HG03103 (cell line): Measurements from ENCODE around the gene IGSF8.
"Not testable (repeated sequence)": the region's sequence is repeated elsewhere in the genome, so short reads cannot be mapped to it uniquely, and the experiment has no call there.

Source experiments
- ATAC-seq: cut with Tn5 transposase; IDR thresholded peaks from one replicate; pipeline ENCODE4 v1.9.1; 2021; ENCODE audit warnings: low read depth; ENCODE audit not compliant: unreplicated experiment

IGSF8 gene

GRCh38 chr1:160070243-160071163, 27.9 kb downstream of the IGSF8 start:
- no peak for ATAC-seq

GRCh38 chr1:160069460-160070231, 28.8 kb downstream of the IGSF8 start, which contains the start of gene KCNJ10:
TSS of gene KCNJ10 (minus strand) at chr1:160070160. CDS start at chr1:160042532, 27,628 bp downstream.
- no peak for ATAC-seq

DNA sequence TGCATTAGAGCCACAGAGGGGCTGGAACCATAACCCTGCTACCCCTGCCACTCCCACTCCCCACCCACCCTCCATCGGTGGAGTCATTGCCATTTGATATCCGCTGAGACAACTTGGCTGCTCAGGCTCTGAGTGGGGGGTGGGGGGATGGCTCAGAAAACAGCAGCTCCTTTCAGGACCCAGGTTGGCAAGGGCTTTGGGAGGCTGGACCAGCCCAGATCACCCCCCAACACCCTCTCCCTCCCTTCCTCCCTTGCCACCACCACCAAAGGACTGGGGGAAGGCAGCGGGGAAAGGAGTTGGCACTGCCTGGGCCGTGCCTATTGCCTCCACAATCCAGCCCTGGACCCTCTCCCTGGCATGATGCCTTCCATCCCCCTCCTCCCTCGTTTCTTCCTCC, 30.2 kb downstream of the IGSF8 start:
- no peak for ATAC-seq

DNA sequence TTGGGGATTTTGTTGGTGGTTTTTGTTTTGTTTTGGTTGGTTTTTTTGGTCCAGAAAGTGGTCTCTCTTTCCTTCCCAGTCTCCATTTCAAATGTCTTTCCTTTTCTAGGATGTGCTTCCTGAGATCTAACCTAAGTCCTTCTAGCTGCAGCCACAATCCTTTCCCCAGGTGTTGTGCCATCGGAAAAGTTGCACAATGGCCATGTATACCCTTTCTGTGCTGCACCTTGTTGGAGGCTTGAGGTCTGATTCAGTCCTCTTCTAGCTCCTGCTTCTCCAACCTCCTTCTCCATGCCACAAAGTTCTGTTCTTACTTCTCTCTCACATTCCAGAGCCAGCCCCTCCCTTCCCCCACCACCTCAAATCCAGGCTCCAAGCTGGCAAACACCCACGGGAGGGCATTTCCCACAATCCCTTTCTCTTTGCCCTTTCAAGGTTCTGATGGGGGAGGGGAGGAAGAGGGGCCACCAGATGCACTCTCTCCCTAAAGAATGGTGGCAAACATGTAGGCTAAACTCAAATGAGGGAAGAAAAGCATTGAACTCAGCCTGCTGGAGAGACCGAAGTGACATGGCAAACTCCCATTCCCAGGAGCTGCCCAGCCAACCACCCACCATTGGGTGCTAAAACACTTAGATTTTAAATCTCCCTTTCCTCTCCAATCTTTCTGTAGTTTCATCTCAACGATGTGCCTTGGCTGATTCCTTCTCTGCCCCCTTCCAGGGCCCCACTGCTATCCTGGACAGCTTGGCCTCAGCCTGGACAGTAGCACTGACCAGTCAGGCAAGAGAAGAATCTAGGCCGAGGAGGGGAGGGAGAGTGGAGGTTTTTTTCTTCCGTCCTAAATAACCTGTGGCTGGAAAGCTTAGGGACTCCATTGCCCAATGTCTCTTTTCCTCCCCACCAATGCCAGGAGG, 31.3 kb downstream of the IGSF8 start:
- ATAC-seq: no peak

DNA sequence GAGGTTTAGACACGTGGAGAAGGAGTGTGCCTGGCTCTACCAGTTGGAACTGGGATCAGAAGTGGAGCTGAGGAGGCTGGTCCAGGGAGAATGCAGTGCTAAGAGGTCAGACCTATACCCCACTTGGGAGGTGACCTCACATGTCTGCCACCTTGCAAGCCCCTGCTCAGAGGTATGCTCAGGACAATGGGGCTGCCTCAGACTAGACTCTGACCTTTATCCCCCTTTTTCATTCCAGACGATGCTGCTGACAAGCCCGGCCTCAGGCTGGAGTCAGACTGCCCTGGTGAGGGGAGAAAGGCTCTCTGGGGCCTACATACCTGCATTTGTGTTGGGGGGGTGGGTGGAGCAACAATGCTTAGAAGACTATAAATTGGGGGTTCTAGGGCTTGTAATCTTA, 33.7 kb downstream of the IGSF8 start:
- ATAC-seq: no peak

DNA sequence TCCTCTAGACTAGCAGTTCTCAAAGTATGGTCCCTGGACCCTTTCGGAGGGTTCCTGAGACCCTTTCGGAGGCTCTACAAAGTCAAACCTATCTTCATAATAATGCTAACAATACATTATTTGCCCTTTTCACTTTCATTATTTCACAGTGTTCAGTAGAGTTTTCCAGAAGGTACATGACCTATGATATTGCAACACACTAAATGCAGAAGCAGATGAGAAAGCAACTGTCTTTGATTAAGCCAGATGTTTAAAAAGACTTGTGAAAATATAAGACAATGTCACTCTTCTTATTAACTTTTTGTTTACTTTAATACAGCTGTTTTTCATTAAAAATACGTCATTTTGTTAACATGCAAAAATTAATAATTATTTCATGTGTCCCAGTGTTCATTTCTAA, 34.3 kb downstream of the IGSF8 start:
- no peak for ATAC-seq

DNA sequence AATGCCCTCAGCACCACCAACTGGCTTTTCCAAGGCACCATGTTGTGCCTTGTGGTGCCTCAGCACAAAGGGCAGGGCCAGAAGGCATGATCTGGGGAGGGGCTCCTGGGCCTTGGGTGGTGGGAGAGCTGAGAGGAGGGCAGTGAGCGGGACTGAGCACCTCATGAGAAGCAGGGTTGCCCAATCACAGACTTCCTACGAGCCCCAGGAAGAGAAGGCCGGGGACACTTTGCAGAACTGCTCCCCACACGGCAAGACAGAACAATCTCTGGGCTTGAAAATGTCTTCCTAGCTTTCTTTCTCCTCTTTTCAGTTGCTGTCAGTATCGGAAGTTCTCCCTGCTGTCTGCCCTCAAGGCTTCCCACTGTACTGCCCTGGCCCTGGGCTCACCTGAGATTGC, 35.2 kb downstream of the IGSF8 start:
- ATAC-seq: no peak

DNA sequence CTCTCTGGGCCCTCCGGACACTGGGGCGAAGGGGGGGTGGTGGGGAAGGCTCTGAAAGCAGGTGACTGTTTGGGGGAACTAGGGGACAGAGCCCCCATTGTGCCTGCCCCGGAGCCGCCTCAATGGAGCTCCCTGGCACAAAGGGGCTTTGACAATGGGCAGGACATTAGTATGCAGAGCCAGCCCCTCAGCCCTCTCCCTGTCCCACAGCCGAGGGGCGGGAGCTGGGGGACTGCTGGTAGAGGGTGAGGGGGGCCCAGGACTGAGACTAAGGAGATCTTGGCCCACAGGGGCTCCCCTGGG, 36.2 kb downstream of the IGSF8 start:
- no peak for ATAC-seq

DNA sequence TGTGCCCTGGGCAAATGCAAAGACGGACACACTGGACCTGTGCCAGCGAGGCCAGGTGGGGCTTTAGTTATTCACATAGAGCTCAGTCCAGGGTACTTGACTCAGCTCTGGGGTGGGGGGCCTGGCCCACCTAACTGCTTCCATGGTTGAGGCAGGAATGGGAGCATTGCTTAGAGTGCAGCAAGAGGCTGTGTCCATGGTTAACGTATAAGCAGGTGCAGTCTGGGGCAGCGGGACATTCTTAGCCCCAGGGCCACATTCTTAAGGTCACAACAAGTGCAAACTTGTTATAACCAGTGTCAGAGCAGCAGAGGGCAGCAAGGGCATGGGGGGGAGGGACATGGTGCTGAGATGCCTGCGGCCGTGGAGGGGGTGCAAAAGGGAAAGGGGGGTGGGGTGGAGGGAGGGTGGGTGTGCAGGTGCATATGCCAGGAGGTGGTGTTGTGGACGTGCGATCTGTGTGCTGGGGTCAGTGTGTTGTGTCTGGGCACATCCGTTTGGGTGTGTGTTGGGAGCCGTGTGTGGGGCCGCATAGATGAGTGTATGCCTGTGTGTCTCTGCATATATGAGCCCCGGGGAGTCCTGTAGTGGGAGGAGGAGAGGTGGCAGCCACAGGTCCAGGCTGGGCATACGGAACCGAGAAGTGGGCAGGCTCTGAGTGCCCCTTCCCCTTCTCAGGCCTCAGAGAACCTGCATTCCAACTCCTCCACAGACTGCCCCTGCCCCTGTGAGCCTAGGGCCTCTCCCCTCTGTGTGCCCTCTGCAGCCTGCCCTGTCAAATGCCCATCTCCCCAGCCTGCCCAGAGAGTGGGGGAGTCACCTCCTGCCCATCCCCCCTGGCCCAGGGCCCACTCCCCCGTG, 36.8 kb downstream of the IGSF8 start:
- no peak for ATAC-seq

GRCh38 chr1:160058087-160058486, 40.3 kb downstream of the IGSF8 start:
- ATAC-seq: no peak

GRCh38 chr1:160056648-160057169, 41.7 kb downstream of the IGSF8 start:
- no peak for ATAC-seq

GRCh38 chr1:160053548-160054365, 44.7 kb downstream of the IGSF8 start:
- no peak for ATAC-seq

GRCh38 chr1:160052936-160053335, 45.5 kb downstream of the IGSF8 start:
- ATAC-seq: no peak

DNA sequence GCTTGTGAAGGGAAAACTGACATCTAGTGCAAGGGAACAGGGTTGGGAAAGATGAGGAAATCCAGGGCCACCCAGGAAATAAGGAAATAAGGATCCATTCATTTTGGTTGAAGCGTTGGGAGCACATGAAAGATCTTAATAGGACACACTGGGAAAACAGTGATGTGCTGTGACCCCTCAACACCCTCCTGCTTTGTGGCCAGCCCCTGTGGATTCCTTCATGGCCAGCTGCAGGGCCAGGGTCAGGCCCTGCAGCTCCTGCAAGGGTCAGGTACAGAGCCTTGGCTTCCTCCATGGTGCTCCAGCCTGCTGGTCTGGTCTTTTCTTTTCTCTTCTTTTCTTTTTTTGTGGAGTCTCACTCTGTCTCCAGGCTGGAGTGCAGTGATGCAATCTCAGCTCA, 47.8 kb downstream of the IGSF8 start:
- ATAC-seq: no peak

DNA sequence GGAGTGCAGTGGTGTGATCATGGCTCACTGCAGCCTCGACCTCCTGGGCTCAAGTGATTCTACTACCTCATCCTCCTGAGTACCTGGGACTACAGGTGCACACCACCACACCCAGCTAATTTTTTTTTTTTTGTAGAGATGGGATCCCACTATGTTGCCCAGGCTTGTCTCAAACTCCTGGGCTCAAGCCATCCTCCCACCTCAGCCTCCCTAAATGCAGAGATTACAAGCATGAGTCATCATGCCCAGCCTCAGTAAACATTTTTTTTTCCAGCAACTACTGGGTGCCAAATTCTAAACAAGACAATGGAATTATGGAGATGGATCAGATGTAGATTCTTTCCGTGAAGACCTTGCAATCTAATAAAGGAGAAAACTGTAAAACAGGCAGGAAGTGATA, 48.2 kb downstream of the IGSF8 start:
- not testable (repeated sequence) for ATAC-seq

DNA sequence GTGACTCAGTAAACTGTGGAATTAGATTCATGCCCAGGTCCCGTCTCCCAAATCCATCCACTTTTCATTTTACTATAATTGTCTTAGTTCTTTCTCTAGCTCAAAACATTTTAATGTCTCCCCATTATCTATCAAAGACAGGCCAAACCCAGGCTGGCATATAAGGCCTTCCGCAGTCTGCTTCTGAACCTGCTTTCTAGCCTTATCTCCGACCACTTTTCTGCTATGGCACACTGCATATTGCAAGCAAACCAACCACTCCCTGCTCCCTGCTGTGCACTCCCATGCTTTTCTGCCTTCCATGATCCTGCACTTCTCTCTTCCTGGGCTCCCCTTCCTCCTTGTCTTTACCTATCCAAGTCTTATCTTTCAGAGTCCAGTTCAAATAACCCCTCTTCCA, 49.3 kb downstream of the IGSF8 start:
- no peak for ATAC-seq

- ATAC-seq: no peak
Measured at GRCh38 chr1:160048335-160048734, 50.1 kb downstream of the IGSF8 start.

- no peak for ATAC-seq
Measured at GRCh38 chr1:160047111-160047991, 51.1 kb downstream of the IGSF8 start.
